T-cell (primary cell): Measurements from ENCODE around the gene ARHGAP9. TPM values are rescaled to one million over a fixed set of nuclear protein-coding genes. Genes with fewer than 3 reads are reported as not detected.

Experiments
- total RNA-seq, 35 experiments: library from RNA in 6 of 35; stranded (reverse) in 6 of 35; fragments of 120-200 nt in 1 of 35; gene quantifications; one replicate each; pipeline versions ENCODE4 v1.2.1 to v1.2.4 and lab custom pipeline; 2013 to 2026

The ARHGAP9 gene
- total RNA-seq, 5 donors from 2014 or later (not counting 1 experiment from before 2014, with no cell fraction given): 198 to 413 (median 243) TPM

Other genes starting within 250 kb of the ARHGAP9 start
- gene STAC3, start 228.7 kb downstream of the ARHGAP9 start, total RNA-seq: 1 to 10 TPM; 1.3 to 4.9 (median 2.9) TPM
- gene R3HDM2, start 48.8 kb downstream of the ARHGAP9 start, total RNA-seq: 100 to 1,000 TPM in 2 of 5 donors, 10 to 100 TPM in 3; 88.3 to 122 (median 94.7) TPM
- under 1 TPM in 3 of 5 donors, not detected in 2; 0.13 to 0.23 (median 0.18) TPM for gene INHBC, start 45.1 kb downstream of the ARHGAP9 start, total RNA-seq
- under 1 TPM in 3 of 5 donors, not detected in 2; 0.09 to 0.13 (median 0.12) TPM for gene INHBE, start 24.6 kb downstream of the ARHGAP9 start, total RNA-seq
- gene GLI1, start 20.1 kb downstream of the ARHGAP9 start, total RNA-seq: 1 to 10 TPM in 2 of 5 donors, under 1 TPM in 3; 0.53 to 1.6 (median 0.82) TPM
- gene MARS1, start 8.2 kb upstream of the ARHGAP9 start, total RNA-seq: 100 to 1,000 TPM; 167 to 350 (median 320) TPM
- 10 to 100 TPM; 34.5 to 93.5 (median 40.7) TPM for gene DDIT3, start 40.6 kb upstream of the ARHGAP9 start, total RNA-seq
- 100 to 1,000 TPM; 109 to 122 (median 114) TPM for gene MBD6, start 43.0 kb upstream of the ARHGAP9 start, total RNA-seq
- 10 to 100 TPM; 60.1 to 81.9 (median 71.5) TPM for gene DCTN2, start 67.3 kb upstream of the ARHGAP9 start, total RNA-seq
- 1 to 10 TPM in 2 of 5 donors, under 1 TPM in 3; 0.83 to 1.8 (median 0.92) TPM for gene KIF5A, start 70.2 kb upstream of the ARHGAP9 start, total RNA-seq
- 10 to 100 TPM; 21.7 to 30.9 (median 27.9) TPM for gene PIP4K2C, start 111.3 kb upstream of the ARHGAP9 start, total RNA-seq
- gene DTX3, start 125.0 kb upstream of the ARHGAP9 start, total RNA-seq: 10 to 100 TPM; 27.1 to 37.2 (median 30.4) TPM
- 1 to 10 TPM in 1 of 5 donors, under 1 TPM in 4; 0.67 to 1.4 (median 0.84) TPM for gene ARHGEF25, start 131.6 kb upstream of the ARHGAP9 start, total RNA-seq
- under 1 TPM in 3 of 5 donors, not detected in 2; 0.16 to 0.54 (median 0.26) TPM for gene B4GALNT1, start 153.3 kb upstream of the ARHGAP9 start, total RNA-seq
- 100 to 1,000 TPM; 135 to 181 (median 164) TPM for gene OS9, start 214.3 kb upstream of the ARHGAP9 start, total RNA-seq